HCT116 (cell line): ENCODE data around the gene RAPGEF6. TPM values are rescaled to one million over a fixed set of nuclear protein-coding genes. Genes with fewer than 3 reads are reported as not detected.

ENCODE experiments used
- ATAC-seq: fragments of 200-7000 bp; cut with Tn5 transposase; 2 replicates; pipeline ENCODE4 v1.9.1; 2020; ENCODE audit warnings: mild to moderate bottlenecking, moderate library complexity
- BruUV-seq: library from RNA; stranded (reverse); fragments of 400-500 nt; replicated peaks from 2 replicates; lab custom pipeline; 2021; lab: Mats Ljungman, UMichigan
- CTCF ChIA-PET: fragments of 300-600 bp; sonication (Branson Sonifier 250); formaldehyde crosslinking; loops from one replicate; lab custom pipeline; 2021; ENCODE audit warnings: antibody characterized with exemption; lab: Charles Lee
- POLR2A ChIA-PET: fragments of 300-600, 350-600 bp; sonication (Branson Sonifier 250); formaldehyde crosslinking; loops from one replicate; lab custom pipeline; 2021; ENCODE audit warnings: antibody characterized with exemption; lab: Charles Lee
- RAD21 ChIA-PET, 2 experiments: fragments of 300-600 bp; sonication (Branson Sonifier 250); formaldehyde crosslinking; loops; one replicate each; lab custom pipeline; 2023; ENCODE audit warnings: low total read pairs in 2 of 2; ENCODE audit not compliant: uncharacterized antibody in 2 of 2, unreplicated experiment in 2 of 2, low non-redundant PET in 1 of 2; lab: Charles Lee
- DNase-seq: peaks from one replicate; pipeline ENCODE4 v3.0.0-alpha.2; 2010; ENCODE audit warnings: low read depth, low spot score
- H2AFZ ChIP-seq: fragments of 200-600 bp; shearing (Covaris generic), sonication (generic); 2 replicates; pipeline ENCODE4 v1.6.1; 2017; ENCODE audit warnings: low read depth, mixed run types, mixed read lengths, antibody characterized with exemption, low read length; ENCODE audit not compliant: poor library complexity, severe bottlenecking
- H3K27ac ChIP-seq: 2 replicates; pipeline ENCODE4 v1.5.1; 2012; ENCODE audit warnings: low read depth, low read length
- H3K27me3 ChIP-seq: fragments of 200-600 bp; sonication (generic); 2 replicates; pipeline ENCODE4 v1.6.1; 2016; ENCODE audit warnings: mixed run types, low read length, mixed read lengths; ENCODE audit not compliant: insufficient read depth
- H3K36me3 ChIP-seq, 2 experiments: fragments of 200-500 bp in 1 of 2; fragments of 200-600 bp in 1 of 2; sonication (Bioruptor generic) in 1 of 2; sonication (generic) in 1 of 2; 2 replicates each; pipeline versions ENCODE4 v1.5.1 to v1.6.1; 2014 to 2016; ENCODE audit warnings: low read length in 2 of 2, inconsistent platforms in 1 of 2, mixed read lengths in 1 of 2, mixed run types in 1 of 2; ENCODE audit not compliant: insufficient read depth in 2 of 2, control insufficient read depth in 1 of 2
- H3K4me1 ChIP-seq, 2 experiments: fragments of 200-600 bp in 1 of 2; sonication (generic) in 1 of 2; 2 replicates each; pipeline versions ENCODE4 v1.5.1 to v1.6.1; 2012 to 2017; ENCODE audit warnings: low read length in 2 of 2, inconsistent platforms in 1 of 2, mild to moderate bottlenecking in 1 of 2, mixed read lengths in 1 of 2, mixed run types in 1 of 2, moderate library complexity in 1 of 2; ENCODE audit not compliant: insufficient read depth in 2 of 2, control insufficient read depth in 1 of 2
- H3K4me2 ChIP-seq: fragments of 200-600 bp; sonication (generic); 2 replicates; pipeline ENCODE4 v1.6.1; 2017; ENCODE audit warnings: mixed run types, low read length, mixed read lengths
- H3K4me3 ChIP-seq, 2 experiments: fragments of 200-600 bp in 1 of 2; sonication (generic) in 1 of 2; replicated peaks in 1 of 2; 2 replicates each; pipeline ENCODE4 v1.5.1; 2011 to 2016; ENCODE audit warnings: low read length in 2 of 2, control low read depth in 1 of 2, low read depth in 1 of 2, mild to moderate bottlenecking in 1 of 2, mixed read lengths in 1 of 2, mixed run types in 1 of 2
- H3K79me2 ChIP-seq: fragments of 200-600 bp; sonication (generic); 2 replicates; pipeline ENCODE4 v1.6.1; 2017; ENCODE audit warnings: mild to moderate bottlenecking, mixed run types, low read length, moderate library complexity, mixed read lengths; ENCODE audit not compliant: insufficient read depth
- H3K9ac ChIP-seq: fragments of 200-600 bp; sonication (generic); 2 replicates; pipeline ENCODE4 v1.6.1; 2016; ENCODE audit warnings: low read length, mixed read lengths
- H3K9me2 ChIP-seq: fragments of 200-600 bp; sonication (generic), shearing (Covaris generic); 2 replicates; pipeline ENCODE4 v1.6.1; 2017; ENCODE audit warnings: mixed run types, mild to moderate bottlenecking, moderate library complexity; ENCODE audit not compliant: insufficient read depth
- H3K9me3 ChIP-seq, 2 experiments: fragments of 200-500 bp in 1 of 2; fragments of 200-600 bp in 1 of 2; sonication (Bioruptor generic) in 1 of 2; sonication (generic) in 1 of 2; 2 replicates each; pipeline ENCODE4 v1.6.1; 2014 to 2017; ENCODE audit warnings: low read length in 2 of 2, mixed read lengths in 2 of 2, inconsistent platforms in 1 of 2, low read depth in 1 of 2, mild to moderate bottlenecking in 1 of 2, mixed run types in 1 of 2, moderate library complexity in 1 of 2; ENCODE audit not compliant: control insufficient read depth in 1 of 2, insufficient read depth in 1 of 2
- H4K20me1 ChIP-seq: fragments of 200-600 bp; sonication (generic), shearing (Covaris generic); 2 replicates; pipeline ENCODE4 v1.6.1; 2017; ENCODE audit warnings: mixed run types, mild to moderate bottlenecking, moderate library complexity; ENCODE audit not compliant: insufficient read depth
- ATF3 ChIP-seq: IDR thresholded peaks from 2 replicates; pipeline ENCODE4 v1.6.1; 2012
- ELF1 ChIP-seq: IDR thresholded peaks from 2 replicates; pipeline ENCODE4 v1.6.1; 2012; ENCODE audit warnings: low read depth, borderline replicate concordance
- EZH2phosphoT487 ChIP-seq: fragments of 200-600 bp; IDR thresholded peaks from 2 replicates; pipeline ENCODE4 v1.6.1; 2018; ENCODE audit warnings: antibody characterized with exemption, borderline replicate concordance
- MAX ChIP-seq: IDR thresholded peaks from 2 replicates; pipeline ENCODE4 v1.6.1; 2012
- RAD21 ChIP-seq: IDR thresholded peaks from 2 replicates; pipeline ENCODE4 v1.6.1; 2012; ENCODE audit warnings: low read depth, mild to moderate bottlenecking
- REST ChIP-seq: IDR thresholded peaks from 2 replicates; pipeline ENCODE4 v1.6.1; 2012; ENCODE audit warnings: low read depth
- SIN3A ChIP-seq: IDR thresholded peaks from 2 replicates; pipeline ENCODE4 v1.6.1; 2012; ENCODE audit warnings: low read depth
- SRF ChIP-seq: IDR thresholded peaks from 2 replicates; pipeline ENCODE4 v1.6.1; 2012; ENCODE audit warnings: low read depth
- YY1 ChIP-seq: IDR thresholded peaks from 2 replicates; pipeline ENCODE4 v1.6.1; 2011; ENCODE audit warnings: low read length, low read depth, moderate library complexity, mild to moderate bottlenecking; ENCODE audit not compliant: insufficient replicate concordance; ENCODE audit errors: extremely low read depth
- ZFX ChIP-seq: fragments of 450-650 bp; IDR thresholded peaks from 2 replicates; pipeline ENCODE4 v1.6.1; 2017
- ZNF274 ChIP-seq: fragments of 200-500 bp; sonication (Bioruptor generic); IDR thresholded peaks from 2 replicates; pipeline ENCODE4 v1.6.1; 2014; ENCODE audit warnings: mild to moderate bottlenecking, low read depth, low read length, inconsistent platforms
- intact Hi-C: fragments of 100-400 bp; cut with micrococcal nuclease; formaldehyde crosslinking; loops from 2 replicates; pipeline ENCODE4 v1.10.0; 2022
- total RNA-seq: library from RNA; stranded (reverse); gene quantifications from one replicate; pipeline ENCODE4 v1.2.1, GENCODE V29; 2021; ENCODE audit not compliant: unreplicated experiment

Gene RAPGEF6
- total RNA-seq, 1 experiment from 2014 or later, result 18.4 TPM

- POLR2A ChIA-PET, result no interaction called here
- peaks cover 5% of the 10 kb centered on the region; the same call in 1 of the 2 replicates for H4K20me1 ChIP-seq
Observed at GRCh38 chr5:131608597-131608996, 26.4 kb downstream of the RAPGEF6 start.

More at GRCh38 chr5:131608597-131608996, 26.4 kb downstream of the RAPGEF6 start:
- Histone ChIP-seq H3K79me2 (peaks cover 97% of the 10 kb centered on the region), H3K4me2 (no peak overlapping the region), H3K27me3 (no peaks in the 10 kb centered on the region), H3K4me1 (peaks cover 6 to 24% of the 10 kb centered on the region in 2 experiments; a peak in 3 of 4 replicates), H3K36me3 (no peaks in the 10 kb centered on the region), H3K9me3 (no peaks in the 10 kb centered on the region), H3K9ac (no peak overlapping the region), H3K27ac (no peak overlapping the region), H3K9me2 (no peaks in the 10 kb centered on the region), H3K4me3 (no peak overlapping the region), H2AFZ (no peak overlapping the region)
- BruUV-seq, result no TSS peak
- CTCF ChIA-PET, result no interaction called here
- TF ChIP-seq ZNF274, result no peak
- no peak for TF ChIP-seq SIN3A
- no peak for TF ChIP-seq ELF1
- TF ChIP-seq MAX, result no peak
- no peak for TF ChIP-seq ATF3
- TF ChIP-seq REST, result no peak
- TF ChIP-seq ZFX, result no peak
- TF ChIP-seq RAD21, result no peak
- no peak for TF ChIP-seq EZH2phosphoT487
- no peak for TF ChIP-seq YY1
- TF ChIP-seq SRF, result no peak
- DNase-seq (no peak), ATAC-seq (no peak)
- RAD21 ChIA-PET, result no interaction called here
- intact Hi-C loops, result no loop called here
